GM19397 (cell line): ENCODE data around the gene IPPK.

ENCODE experiments used
- ATAC-seq: cut with Tn5 transposase; IDR thresholded peaks from one replicate; pipeline ENCODE4 v1.9.1; 2021; ENCODE audit warnings: mild to moderate bottlenecking, moderate library complexity; ENCODE audit not compliant: unreplicated experiment

Gene IPPK

DNA sequence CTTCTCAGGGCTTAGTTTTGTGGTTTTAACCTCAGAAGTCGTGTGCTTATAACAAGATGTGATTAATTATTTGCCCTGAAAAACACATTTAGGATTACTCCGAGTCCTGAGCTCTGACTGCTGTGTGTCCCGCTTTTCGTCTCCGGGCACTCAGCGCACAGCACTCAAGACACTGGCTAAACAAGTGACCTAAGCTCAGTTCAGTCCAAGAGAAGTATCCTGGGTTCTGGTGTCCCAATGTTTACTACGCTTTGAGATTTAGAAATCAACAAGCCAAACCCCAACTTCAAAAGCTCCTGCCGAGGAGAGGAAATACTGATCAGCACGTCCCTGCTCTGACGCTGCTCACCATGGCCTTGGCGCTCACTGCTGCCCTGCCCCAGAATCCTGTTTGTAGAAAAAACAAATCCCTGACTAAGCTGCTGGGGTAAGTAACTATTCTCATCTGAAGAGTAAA is 53.2 kb downstream of the IPPK start:
- ATAC-seq: no peak

DNA sequence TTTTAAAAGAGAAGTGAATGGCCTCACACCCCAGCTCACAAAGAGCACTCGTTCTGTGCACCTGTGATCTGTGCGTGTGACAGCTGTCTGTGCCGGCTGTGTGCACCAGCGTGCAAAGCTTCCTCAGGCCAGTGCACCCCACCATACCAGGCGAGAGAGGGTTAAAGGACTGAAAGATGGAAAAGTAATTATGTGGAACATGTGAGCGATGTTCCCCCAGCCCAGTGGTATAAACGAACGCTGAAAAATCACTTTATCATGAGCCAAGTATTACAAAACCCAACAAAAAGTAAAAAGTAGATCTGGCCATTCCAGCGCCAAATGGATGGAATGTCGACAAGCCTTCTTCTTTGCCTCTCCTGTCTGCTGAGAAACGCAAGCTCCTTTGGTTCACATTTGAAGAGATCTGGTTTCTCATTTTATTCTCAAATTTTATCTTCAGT is 53.7 kb downstream of the IPPK start:
- ATAC-seq: no peak

DNA sequence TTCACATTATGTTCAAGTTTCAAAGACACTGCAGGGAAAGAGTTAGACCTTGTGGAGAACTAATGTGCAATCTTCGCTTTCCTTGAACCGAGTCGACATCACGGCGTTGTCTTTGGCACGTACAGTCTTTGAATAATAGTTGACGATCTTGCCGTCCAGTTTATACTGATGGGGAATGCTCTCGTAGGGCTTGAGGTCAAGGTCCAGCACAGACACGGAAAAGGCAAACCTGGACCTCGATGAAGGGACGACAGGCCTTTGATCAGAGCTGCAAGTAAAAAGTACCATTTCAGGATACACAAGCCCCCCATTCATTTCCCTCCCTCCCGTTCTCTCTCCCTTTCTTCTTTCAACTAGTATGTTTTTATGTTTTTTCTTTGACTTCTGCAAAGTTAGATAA is 54.1 kb downstream of the IPPK start:
- ATAC-seq: no peak

DNA sequence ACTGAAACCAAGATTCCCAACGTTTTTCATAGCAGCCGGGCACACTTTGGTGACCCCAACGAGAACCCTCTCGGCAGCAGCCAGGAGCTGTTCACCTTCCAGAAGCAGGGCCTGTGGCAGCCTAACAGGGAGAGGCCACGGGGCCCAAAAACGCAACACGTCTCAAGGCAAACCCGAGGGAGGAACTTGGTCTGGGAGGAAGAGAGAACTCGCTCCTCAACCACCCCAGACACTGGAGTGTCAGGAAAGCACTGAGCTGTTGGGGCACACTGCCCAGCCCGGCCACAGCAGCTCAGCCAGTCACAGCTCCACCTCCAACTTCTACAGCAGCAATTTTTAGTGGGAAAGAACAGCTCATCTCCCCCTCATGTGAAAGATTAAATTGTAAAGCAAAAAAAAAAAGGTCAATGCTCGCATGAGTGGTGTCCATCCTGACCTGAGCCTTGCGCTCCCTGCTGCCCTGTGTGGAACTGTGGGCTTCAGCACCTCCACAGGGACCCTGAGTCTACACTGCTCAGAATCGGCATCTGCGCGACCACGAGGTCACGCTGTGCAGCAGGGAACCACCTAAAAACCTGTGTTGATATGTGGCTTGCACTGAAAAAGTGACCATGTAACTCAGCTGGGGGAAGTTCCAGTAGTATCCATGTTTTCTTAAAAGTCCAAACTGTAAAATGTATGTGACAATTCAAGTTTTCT is 55.0 kb downstream of the IPPK start:
- ATAC-seq: no peak

DNA sequence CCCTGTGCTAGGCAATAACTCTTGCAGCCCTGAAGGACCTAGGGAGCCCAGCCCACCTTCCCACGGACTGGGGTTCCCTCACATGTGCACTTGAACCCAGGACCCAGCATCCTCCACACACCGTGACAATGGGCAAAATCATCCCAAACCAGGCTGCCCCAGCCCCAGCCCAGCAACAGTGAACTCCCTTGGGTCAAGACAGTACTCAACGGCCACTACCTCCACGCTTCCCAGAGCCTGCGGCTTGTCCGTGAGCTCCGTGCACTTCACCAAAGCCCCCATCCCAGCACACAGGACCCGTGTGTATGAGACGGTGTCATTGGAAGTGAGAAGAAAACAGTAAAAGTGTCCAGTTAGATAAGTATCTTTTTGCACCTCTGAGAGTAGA is 55.8 kb downstream of the IPPK start:
- no peak for ATAC-seq

DNA sequence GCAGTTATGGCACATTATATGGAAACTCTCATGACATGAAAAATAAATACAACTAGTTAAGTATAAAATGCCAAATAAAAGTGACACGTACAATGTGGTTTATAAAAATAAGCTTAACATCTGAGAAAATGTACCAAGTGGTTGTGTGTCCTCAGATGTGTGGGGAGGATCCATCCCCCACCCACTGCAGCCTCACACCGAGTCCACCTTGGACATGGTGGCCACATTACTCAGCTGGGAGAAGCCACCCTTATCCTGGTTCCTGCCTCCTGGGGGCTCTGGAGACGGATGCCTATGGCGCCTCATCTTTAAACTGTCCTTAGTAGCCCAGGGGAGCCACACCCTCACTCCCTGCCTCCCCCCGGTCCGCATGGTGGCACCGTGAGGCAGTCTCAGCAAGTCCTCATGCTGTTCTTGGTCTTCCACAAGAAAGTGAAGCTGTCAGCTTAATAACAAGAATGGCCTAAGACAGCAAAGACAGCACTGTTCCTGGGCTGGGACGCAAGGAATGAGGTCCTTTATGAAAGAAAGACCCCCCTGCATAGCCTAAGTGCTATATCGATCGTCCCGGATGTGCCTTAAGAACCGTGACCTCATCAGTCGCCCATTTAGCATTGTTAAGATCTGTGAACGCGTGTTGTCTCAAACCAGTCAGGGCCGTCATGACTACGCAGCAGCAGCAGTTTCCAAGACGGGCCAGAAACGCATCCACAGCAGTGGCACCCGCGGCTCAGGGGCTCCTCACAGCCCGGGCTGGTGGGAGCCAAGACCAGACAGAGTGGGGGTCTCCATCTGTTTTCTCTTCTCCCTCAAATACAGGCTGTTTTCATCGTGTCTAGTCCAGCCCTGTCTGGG is 56.4 kb downstream of the IPPK start:
- no peak for ATAC-seq

DNA sequence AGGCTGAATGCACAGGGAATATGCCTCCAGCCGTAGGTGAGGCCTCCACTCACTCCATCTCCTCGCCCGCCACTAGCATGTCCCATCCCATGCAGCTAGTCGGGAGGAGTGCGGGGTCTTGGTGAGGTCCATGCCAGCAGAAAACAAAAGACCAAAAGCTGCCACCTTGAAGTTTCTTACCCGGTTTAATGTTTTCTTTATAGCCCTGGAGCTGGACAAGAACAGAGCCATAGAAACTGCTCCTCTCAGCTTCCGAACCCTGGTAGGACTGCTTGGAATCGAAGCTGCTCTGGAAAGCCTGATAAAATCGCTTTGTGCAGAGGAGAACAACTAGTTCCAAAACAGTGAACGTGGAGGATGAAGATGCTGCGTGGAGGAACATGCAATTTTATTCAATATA is 57.1 kb downstream of the IPPK start:
- no peak for ATAC-seq

DNA sequence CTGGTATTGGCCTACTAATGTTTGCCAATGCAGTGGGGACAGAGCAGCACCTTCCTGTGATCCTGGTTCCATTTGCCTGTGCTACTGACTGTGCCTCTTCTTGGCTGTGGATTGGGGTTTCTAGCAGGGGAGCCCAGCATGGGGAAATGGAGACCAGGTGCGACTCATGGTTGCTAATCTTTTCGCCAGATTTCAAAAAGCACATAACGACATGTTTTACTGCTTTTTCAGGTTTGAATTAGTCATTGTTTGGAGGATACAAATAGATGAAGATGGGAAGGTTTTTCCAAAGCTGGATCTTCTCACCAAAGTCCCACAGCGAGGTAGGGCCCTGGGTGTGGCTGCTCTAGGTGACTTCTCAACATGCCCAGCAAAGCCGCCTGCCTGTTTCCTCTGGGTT is 57.6 kb downstream of the IPPK start:
- ATAC-seq: no peak

DNA sequence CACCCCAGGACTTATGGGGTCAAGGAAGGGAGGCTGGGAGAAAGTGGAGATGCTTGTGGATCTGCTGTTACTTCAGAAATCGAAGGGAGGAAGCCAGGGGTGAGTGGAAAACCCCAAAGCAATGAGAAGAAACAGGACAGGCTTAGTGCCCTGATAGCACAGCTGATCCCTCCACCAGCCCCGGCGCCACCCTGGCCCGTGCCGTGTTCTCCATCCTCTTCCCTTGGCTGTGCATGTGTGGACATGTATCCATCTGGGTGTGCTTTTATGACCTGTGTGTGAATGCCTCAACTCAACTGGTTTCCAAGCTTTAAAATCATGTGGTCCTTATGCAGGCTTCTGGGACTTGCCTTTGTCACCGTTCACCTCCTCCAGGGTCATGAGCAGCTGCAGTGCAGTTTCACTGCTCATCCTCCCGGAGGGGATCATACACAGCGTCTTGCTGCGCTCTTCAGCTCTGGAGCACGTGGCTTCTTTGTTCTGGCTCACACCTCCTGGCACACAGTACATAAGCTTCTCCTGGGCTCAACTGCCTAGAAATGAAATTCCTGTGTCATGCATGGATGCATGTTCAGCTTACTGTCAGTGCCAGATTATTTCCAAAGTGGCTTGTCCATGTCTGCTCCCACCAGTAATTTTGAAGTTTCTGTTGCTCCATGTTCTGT is 58.2 kb downstream of the IPPK start:
- no peak for ATAC-seq

DNA sequence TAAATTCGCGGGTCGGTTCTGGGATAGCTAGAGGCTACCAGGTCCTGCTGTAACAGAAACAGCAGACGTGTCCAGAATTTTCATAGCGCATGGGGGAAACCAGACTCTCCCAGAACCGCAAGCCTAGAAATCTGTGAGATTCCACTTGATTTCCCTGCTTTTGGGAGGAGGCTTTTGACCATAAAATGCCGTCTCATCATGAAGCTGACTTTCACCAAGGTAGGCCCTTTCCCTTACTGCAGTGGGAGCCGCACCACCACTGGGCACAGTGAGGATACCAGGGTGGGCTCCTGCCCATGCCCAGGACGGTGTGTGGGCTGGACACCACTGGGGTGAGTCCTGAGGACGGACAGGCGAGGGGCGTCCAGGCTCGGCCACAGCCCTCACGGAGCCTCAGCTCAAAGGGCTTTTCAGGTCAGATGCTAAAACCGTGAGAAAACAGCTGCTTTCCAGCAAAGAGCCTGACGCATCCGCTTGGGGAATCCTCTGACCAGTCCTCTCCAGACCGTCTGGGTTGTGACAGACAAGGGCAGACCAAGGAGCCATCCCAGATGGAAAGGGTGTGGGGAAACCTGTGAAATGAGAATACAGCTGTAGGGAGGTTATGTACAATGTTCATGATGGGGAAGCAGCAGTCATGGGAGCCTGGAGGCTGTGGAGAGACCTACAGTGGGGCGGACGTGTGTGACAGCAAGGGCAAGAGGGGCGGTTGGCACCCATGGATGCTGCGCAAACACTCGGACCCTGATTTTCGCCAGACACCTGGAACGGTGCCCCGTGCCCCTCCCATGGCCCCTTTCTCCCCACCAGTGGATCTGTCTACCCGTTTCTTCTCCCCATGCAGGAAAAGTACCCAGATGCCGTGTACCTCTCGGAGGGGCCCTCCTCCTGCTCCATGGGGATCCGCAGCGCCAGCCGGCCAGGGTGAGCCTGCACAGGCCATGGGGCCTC is 59.2 kb downstream of the IPPK start:
- no peak for ATAC-seq

DNA sequence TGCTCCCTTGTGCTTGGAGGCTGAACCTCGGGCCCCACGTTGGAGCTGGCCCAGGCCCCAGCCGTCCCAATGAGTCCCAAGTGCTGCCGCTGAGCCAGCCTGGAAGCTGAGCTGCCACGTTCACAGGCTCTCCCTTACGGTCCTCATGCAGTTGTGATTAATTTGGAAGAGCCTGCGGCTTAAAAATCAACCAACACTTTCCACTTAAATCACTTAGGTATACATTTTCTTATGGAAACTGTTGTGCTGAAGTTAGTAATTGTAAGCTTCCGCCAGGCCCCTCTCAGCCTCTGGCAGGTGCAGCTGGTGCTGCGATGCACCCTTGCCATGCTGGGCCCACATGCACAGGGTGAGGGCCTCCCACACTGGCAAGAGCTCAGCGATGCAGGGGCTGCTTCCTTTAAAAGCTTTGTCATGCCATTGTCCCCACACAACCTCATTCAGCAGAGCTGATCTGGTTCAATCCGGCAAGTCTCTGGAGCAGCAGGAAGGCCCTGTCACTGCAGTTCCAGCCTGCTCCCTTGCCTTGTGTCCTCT is 61.0 kb downstream of the IPPK start:
- no peak for ATAC-seq

DNA sequence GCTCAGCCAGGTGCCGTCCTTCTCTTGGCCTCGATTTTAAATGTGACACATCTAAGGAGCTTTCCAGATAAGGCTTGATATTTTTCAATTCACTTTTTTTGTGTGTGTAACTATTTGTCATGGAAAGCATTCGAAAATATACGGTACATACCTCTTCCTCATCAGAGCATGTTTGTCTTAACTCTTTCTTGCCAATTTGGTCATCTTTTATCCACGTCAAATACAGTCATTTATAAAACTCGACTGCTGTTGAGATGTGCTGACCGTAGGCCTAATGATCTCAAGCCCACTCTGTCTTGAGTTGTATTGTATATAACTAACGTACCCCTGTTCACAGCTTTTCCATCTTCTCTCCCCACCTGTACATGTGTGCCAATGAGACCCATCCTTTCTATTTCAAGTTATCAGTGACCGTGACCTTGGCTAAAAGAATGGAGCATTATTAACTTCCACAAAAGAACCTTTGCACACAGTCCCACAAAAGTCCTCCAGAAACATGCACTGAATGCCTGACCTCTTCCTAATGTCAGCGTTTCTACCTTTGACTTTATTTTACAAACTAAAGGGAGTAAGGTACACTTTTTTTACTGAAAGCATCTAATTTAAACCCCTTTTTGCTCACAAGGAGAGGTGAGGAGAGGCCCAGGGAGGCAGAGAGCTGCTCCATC is 61.6 kb downstream of the IPPK start:
- ATAC-seq: no peak

DNA sequence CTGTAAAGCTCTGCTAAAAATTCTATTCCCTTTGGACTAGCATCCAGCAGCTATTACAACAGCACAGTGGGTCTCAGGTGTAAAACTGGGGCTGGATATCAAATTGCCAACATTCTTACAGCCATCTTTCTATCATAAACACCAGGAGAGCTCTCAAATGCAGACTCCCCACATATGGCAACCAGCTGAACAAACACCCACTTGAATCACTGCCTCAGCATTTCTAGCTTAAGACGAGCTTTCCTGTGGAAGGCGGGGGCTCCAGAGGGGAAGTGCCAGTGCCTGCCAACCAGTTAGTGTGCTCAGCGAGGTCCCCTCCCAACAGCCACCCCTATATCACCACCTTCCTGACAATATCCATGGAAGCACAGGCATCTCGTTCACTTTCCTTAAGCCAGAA is 62.2 kb downstream of the IPPK start:
- ATAC-seq: no peak

DNA sequence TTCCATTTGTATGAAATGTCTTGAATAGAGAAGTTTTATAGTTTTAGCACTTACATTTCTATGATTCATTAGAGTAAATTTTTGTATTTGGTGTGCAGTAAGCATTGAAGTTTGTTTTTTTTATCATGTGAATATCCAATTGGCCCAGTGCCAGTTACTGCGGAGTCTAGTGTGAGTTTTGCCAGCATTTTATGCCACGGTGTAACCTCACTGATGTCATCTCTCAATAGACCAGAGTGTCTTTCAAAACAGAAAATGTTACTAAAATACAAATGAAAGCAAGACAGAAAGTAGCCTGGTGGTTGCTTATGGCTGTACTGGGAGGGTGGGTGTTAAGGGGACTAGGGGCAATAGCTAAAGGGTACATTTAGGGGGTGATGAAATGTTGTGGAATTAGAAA is 62.8 kb downstream of the IPPK start:
- no peak for ATAC-seq

DNA sequence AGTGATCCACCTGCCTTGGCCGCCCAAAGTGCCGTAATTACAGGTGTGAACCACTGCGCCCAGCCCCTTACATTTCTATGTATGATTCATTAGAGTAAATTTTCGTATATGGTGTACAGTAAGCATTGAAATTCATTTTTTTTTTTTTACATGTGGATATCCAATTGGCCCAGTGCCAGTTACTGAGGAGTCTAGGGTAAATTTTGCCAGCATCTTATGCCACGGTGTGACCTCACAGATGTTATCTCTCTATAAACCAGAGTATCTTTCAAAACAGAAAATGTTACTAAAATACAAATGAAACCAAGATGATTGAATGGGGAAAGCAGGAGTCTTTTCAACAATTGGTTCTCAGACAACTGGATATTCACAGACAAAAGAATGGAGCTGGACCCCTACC is 64.7 kb downstream of the IPPK start:
- no peak for ATAC-seq

DNA sequence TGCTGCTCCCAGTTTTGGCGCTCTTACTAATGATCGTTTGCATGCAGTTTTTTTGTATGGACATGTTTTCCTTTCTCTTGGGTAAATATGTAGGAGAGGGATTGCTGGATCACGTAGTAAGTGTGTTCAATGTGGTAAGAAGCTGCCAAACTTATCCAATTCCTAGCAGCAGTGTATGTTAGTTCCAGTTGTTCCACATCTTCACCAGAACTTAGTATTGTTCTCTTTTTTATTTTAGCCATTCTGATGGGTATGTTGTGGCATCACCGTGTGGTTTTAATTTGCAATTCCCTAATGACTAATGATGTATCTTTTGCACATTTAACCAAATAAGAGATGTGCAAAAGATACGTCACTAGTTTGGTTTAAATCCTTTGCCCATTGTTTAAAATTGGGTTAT is 65.9 kb downstream of the IPPK start:
- ATAC-seq: no peak

DNA sequence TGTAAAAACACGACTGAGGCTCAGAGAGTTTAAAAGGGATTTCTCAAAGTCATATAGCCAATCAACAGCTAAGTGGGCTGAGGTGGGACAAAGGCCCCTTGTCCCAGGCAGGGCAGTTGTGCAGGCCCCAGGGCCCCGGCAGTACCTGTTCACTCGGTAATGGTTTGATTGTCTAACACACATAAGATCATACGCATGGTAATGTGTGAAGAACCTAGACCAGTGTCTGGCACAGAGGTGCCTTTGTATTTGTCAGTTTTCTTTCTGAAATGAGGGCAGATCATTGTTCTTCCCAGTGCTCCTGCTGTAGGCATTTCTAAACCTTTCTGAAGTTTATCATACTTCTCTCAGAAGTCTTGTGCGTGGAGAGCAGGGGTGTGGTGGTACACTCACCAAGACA is 66.8 kb downstream of the IPPK start:
- no peak for ATAC-seq

DNA sequence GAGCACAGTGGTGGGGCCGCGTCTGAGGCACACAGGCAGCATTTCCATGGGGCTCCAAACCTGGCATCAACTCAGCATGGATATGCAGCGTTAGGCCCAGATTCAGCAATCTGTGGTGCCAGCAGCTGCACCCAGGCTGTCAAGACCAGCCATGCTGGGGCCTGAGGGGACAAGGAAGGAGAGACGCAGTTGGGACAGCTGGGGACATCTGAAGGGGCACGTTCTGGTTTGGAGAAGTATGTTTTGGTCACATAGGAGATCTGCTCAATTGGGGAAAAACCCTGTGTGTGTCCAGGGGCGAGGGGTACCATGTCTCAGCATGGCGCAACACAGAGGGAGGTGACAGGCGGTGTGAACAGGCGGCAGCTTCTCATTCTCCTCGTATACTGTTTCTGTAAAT is 67.5 kb downstream of the IPPK start:
- no peak for ATAC-seq

DNA sequence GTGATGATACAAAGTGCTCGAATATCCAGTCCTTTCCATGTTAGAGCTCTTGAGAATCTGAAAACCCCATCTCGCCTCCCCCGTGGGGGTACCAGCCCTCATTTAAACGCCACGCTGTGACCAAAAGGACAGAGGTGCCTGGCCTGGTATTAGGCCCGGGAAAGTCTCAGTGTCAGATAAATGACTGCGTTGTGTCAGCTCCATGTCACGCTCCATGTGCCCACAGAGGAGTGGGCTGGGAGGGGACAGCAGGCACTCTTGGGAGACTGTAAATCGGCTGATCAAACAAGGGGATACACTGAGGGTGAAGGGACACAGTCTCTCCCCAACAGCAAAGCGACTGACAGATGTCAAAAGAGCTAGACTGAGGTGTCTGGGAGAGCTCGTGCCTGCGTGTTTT is 68.5 kb downstream of the IPPK start:
- no peak for ATAC-seq
